DMS114 treated with DMSO at 0.1 percent for 48 hours (cell line): Measurements from ENCODE around the gene PLTP.
"Not testable (repeated sequence)": the region's sequence is repeated elsewhere in the genome, so short reads cannot be mapped to it uniquely, and the experiment has no call there.

Experiments
- DNase-seq: peaks from one replicate; lab custom pipeline; 2025; ENCODE audit not compliant: unreplicated experiment; lab: John Stamatoyannopoulos, UW

PLTP gene, protein sequence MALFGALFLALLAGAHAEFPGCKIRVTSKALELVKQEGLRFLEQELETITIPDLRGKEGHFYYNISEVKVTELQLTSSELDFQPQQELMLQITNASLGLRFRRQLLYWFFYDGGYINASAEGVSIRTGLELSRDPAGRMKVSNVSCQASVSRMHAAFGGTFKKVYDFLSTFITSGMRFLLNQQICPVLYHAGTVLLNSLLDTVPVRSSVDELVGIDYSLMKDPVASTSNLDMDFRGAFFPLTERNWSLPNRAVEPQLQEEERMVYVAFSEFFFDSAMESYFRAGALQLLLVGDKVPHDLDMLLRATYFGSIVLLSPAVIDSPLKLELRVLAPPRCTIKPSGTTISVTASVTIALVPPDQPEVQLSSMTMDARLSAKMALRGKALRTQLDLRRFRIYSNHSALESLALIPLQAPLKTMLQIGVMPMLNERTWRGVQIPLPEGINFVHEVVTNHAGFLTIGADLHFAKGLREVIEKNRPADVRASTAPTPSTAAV

DNA sequence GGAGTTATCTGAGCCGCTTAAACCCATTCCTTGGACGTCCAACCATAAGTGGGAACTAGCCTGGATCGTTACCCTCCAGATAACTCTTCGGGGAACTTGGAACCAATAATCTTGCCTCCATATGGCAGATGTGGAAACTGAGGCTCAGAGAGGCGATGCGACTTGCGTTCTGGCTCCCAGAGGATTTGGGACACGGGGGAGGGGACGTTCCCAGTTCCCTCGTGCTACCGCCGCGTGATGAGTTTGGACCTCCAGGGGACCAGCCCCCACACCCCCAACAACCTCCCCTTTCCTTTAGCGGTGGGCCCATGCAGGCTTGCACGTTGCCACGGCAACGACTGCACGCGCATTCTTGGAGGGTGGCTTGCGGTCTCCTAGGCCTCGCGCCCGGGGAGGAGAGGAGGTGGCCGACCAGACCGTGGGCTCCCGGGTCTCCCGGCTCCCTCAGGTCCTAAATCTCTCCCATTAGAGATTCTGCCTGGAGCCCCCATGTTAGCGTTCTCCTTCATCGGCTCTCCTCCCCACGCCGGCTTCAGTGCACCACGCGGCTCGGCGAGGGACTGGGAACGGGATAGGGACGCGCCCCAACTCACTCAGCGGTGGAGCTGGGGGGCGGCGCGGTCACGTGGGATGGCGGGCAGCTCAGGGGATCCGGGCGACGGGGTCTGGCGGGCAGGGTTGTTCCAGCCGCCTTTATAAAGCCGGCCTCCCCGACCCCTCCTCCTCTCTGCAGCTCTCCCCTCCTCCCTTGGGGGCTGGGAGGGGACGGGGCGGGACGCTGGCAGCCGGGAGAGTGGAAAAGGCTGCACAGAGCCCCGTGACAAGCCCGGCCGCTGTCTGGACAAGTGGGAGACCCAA is at the start of gene PLTP:
TSS of gene PLTP (minus strand) at position 670 of the 858 bp plus-strand sequence. CDS start 703 bp downstream, outside the sequence.
- peak; percentile 19 for DNase-seq

DNA sequence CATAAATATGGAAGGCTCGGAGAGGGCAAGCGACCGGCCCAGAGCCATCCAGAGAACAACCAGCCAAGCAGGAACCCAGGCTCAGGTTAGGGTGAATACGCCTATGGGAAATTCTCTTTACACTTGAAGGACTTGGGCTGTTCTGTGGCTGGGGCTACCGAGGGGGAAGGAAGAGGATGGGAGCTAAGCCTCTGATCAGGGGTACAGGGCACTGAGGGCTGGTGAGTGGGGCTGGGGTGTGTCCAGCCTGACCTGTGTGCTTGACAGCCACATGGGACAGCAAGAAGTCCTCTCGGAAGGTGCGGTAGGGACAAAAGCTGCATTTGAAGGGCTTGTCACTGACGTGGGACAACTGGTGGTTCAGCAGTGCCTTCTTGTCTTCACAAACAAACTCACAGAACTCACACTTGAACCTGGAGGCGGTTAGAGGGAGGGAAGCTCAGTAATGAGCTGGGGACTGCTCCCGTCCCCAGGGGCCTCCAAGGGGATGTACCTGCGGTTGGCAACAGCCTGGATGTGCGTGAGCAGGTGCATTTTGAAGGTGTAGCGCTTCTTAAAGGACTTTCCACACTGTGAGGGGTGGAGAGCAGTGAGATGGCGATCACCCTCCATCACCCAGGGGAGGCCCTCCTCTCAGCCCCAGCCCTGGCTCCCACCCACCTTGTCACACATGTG is 48.1 kb upstream of the PLTP start:
- no peak for DNase-seq

DNA sequence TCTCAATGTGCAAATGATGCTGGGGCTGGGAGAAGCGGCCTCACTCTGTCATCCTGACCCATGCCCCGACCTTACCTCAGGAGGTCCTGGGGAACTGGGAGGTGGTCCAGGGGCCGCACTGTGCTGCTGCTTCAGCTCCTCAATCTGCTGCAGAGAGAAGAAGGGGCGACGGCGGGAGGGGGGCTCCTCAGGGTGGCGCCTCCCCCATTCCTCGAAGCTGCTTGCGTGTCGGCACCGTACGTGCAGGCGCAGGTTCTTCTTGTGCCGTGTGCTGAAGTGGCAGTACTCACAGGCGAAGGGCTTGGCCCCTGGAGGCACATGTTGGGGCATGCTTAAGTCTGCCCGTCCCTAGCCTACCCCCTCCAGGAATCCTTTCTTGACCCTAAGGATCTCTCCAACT is 47.2 kb upstream of the PLTP start:
- DNase-seq = no peak

DNA sequence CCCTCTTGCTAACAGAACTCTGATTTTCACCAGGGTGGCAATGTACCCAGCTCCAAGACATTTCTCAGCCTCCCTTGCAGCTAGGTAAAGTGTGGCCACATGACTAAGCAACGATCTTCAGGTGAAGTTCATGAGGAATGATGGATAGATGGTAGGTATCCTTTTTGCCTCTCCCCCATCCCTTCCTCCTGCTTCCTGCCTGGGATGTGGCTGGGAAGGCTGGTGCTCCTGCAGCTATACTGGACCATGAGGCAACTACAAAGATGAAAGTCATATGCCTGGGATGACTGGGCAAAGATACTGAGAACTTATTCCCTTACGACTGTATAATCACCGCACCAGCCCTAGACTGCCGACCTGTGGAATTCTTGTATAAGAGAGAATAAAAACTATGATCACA is 46.6 kb upstream of the PLTP start:
- no peak for DNase-seq

DNA sequence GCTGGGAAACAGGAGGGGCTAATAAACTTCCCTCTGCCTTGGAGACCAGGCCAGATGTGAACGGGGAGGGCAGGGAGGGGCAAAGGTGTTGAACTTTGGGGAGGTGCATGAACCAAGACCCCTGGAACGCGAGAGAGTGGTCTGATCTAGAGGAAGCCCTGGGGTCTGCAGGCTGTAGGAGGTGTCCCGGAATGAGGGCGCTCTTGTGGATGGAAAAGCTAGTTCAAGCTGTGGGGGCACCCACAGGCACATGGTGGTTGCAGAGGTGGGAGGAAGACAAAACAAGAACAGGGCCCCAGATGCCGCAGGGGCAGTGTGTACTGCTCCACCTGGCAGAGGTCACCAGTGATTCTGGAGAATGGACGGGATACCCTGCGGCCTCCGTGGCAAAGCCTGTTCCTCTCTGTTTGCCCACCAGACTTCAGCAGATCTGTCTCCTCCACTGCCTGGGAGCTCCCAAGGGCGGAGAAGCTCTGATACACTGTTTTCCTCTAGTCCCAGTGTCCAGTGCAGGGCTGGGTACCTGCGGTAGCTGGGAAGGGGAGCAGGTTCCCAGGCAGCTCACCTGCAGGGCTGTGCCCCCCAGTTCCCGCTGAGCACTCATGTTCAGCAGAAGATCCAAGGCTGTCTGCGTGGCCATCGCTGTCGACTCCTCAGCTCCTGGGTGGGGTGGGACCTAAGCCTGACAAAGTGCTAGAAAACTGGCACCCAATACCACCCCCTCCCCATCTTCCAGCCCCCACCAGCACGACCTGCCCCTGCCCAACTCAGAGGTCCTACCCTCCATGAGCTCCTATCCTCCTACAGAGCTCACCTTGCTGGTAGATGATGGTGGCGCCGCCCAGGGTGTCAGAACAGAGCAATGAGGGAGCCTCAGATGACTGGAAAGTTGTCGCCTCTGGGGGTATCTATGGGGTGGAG is 45.3 kb upstream of the PLTP start:
- no peak for DNase-seq

DNA sequence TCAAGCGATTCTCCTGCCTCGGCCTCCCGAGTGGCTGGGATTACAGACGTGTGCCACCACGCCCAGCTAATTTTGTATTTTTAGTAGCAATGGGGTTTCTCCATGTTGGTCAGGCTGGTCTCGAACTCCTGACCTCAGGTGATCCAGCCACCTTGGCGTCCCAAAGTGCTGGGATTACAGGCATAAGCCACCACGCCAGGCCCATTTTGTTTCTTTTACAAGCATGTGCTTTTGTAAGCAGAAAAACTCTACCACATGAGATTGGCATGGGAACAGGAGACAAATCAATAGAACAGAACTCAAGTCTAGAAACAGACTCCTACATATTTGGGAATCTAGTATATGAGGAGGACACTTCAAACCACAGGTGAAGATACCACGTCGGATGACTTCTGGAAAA is 44.4 kb upstream of the PLTP start:
- DNase-seq = not testable (repeated sequence)

DNA sequence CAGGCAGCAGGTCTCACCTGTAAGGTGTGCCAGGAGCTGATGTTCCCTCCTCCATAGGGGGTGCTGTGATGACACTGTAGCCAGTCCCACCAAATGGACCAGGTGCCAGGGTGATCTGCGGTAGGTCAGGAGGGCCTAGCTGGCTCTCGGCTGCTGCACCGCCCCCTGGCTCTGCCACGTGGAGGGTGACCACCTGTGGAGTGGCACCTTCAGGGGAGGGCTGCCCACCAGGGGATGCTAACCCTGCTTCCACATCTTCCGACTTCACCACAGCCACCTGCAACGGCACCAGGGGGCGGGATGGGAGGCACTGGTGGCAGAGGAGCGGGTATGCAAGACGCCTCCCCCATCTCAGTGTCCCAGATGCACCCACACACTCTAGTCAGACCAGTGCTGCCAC is 41.7 kb upstream of the PLTP start:
- no peak for DNase-seq

DNA sequence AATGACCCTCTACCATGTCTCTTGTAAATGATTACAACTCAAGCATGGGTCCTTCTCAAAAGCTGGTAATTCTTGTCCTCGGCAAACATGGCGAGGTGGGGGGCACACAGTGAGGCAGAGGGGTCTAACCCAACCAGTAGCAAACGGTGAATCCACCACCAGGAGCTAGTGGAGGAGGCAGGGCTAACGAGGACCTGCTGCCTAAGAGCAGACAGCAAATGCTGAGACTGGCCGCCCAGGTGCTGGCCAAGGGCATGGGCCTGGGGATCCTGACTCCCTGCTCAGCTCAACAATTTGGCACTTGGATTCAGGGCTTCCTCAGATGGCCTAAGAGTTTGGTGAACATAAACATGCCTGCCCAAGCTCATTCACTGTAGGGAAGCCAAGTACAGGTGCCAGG is 40.9 kb upstream of the PLTP start:
- no peak for DNase-seq

DNA sequence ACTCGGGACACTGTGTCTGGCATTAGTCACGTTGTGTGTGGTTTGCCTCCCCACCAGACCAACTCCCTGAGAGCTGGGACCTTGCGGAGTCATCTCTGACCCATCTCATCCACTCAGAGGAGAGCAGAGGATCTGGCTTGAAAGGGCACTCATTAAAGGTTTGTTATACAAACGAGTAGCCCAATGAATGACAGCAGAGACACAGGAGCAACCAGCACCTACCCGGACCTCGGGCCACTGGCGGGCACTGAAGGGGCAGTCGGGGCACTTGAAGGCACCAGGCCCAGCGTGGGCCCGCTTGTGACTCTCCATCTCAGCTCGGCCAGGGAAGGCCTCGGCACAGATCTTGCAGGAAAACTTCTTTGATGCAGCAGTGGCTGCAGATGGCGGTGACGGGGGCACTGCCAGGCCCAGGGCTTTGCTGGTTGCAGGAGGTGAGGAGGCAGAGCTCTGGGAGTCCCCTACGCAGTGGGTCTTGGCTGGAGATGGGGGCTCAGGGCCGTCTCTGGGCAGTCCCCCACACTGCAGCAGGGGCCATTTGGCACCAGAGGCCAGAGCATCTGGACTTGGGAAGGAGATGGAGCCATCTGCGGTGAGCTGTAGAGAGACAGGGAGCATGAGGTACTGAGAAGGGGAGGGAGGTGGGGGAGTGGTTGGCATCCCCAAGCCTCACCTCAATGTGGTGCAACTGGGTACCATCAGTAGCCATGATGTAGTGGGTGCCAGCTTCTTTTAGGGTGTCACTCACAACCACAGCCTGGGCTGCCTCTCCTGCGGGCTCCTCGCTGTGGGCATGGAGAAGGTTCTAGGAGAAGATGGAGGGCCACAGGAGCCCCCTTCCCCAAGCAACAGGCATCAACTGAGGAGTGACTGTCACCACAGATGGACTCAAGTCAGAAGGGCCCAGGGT is 40.2 kb upstream of the PLTP start:
- DNase-seq = no peak

DNA sequence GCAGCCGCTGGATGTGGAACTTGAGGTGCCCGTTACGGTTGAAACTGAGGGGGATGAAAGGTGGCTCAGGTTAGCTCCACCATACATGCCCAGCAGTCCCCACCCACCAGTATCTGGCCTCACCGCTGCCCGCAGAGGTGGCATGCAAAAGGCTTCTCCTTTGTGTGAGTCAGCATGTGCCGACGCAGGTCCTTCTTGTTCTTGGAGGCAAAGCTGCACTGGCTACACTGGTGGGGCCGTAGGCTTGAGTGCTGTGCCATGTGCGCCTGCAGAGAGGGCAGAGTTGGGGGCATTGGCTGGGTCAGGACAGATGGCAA is 38.3 kb upstream of the PLTP start:
- DNase-seq = no peak

DNA sequence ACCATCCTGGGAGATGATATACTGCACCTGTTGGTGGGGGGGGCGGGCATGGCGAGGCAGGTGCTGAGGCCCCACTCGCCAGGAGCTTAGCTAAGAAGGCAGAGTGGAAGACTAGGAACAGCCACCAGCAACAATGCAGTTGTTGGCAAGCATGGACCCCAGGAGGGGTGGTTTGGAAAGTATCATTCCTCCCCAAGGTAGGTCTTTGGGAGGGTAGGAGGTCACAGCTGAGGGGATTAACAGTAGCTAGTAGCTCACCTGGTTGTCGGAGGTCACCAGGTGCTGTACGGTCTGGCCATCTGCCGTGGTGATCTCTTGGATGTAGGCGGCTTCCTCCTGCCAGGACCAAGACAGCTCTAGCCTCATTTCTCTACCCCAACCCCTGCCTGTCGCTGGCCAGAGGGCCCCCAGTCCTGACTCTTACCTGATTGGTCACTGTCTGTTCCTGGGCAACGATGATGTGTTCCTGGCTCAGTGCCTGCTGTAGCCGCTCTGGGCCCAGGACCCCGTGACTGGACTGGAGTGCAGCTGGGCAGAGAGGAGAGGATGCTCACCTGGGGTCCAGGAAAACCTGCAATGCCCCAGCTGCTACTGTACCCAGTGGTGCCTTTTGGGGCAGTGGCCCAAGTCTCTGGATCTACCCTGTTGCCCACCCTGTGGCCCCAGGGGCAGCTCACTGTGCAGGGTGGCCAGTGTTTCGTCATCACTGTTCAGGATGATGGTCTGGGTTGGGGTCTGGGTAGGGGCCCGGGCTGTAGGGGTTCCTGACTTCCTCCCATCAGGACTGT is 37.8 kb upstream of the PLTP start:
- no peak for DNase-seq

DNA sequence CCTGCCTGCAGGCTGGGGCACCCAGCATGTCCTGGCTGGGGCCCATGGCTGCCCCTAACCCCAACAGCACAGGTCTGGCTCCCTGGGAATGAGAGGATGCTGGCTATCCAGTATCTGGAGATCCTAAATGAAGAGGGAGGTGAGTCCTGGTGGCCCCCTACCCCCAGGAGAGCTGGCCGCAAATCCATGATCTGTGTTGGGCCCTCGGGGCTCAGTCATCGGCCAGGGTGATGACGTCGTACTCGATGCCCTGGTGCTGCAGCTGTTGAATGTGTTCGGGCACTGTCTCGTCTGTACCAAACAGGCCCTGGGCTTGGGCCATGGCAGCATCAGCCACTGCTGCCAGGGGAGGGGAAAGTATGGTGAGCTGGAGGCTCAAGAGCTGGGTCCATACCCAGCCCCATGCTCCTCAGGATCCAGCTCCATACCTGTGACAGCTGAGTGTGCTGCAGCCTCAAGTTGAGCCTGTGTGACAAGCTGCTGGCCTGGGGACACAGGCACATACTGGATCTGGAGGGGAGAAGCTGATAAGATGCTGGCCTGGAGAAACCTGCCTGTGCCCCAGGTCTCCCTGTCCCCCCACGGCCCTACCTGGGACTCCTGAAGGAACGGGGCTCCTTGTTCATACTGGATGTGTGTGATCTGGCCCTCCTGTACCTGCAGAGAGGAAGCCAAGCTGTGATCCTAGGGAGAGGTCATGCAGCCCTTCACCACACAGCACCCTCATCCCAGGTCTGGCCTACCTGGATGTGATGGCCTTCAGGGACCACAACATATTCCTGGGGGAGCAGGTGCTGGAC is 37.0 kb upstream of the PLTP start:
- no peak for DNase-seq

DNA sequence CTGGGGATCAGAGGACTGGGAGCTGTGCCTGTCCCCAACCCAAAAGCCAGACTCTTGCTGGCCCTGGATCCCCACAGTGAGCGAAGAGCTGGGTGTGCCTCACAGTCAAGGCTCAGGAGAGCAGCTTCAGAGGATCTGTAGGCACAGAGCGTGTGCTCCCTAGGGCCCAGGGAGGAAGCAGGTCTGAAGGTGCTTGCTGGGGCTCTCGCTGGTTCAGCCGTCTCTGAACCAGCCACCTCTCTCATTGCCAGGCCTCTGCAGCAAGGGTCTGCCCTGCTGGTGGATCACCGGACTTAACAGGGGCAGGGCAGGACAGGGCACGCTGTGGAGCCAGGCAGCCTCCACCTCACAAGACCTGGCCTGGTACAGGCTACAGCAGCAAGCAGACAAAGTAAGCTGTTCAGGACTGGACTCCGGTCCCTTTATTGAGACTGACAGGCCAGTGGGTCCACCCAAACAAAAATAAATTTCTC is 36.3 kb upstream of the PLTP start:
- no peak for DNase-seq

DNA sequence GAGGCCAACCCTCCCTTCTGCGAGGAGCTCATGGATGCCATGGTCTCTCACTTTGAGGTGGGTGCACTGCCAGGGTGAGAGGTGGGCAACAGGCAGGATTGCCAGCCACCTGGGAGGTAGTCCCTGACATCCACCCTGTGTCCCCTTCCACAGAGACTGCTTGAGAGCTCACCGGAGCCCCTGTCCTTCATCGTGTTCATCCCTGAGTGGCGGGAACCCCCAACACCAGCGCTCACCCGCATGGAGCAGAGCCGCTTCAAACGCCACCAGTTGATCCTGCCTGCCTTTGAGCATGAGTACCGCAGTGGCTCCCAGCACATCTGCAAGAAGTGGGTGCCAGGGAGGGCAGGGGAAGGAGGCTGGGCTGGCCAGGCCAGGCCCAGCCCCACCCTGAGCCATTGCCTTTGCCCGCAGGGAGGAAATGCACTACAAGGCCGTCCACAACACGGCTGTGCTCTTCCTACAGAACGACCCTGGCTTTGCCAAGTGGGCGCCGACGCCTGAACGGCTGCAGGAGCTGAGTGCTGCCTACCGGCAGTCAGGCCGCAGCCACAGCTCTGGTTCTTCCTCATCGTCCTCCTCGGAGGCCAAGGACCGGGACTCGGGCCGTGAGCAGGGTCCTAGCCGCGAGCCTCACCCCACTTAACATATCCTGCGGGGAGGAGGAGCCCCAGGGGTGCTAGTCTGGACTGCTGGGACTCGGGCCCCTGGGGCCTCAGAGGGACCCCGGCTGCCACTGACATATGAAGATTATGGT is 35.3 kb upstream of the PLTP start:
- DNase-seq = no peak

DNA sequence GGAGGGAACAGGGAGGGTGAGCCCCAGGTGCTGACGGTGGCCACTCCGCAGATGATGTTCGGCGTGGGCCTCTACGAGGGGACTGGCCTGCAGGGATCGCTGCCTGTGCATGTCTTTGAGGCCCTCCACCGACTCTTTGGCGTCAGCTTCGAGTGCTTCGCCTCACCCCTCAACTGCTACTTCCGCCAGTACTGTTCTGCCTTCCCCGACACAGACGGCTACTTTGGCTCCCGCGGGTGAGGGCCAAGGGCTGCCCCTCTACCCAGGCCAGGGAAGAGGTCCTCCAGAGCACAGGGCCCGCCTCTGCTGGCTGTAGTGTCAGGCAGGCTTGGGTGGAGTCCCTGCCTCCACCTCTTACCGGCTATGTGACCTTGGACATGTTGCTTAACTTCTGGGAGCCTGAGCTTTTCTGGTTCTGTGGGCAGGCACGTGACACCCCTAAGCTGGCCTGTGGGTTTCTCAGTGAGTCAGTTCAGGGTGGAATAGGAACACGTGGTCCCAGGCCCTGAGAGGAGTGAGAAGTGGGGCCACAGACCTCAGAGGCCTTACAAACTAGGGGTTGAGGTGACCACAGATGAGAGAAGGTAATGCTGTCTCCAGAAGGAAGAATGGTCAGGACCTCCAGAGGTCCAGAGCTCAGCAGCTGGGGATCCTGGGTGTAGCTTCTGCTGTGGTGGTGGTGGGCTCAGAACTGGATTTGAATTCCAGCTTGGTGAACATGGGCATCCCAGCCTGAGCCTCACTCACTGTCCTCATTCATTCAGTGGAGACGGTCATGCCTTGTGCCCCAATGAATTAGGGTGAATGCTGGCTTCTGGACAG is 34.4 kb upstream of the PLTP start:
- DNase-seq = no peak

DNA sequence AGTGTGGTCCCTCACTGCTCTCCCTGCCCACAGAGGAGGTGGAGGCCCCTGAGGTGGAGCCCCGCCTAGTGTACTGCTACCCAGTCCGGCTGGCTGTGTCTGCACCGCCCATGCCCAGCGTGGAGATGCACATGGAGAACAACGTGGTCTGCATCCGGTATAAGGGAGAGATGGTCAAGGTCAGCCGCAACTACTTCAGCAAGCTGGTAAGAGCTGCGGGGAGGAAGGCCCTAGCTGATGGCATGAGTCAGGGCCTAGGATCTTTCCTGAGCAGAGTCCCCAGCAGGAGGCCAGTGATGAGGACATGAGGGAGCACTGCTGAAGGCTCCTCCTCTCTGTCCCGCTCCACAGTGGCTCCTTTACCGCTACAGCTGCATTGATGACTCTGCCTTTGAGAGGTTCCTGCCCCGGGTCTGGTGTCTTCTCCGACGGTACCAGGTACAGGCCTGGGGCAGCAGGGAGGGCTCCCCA is 33.8 kb upstream of the PLTP start:
- no peak for DNase-seq
